Thyroid gland (tissue), 4 donors: ENCODE data around the gene PTPN23. TPM values are rescaled to one million over a fixed set of nuclear protein-coding genes. Genes with fewer than 3 reads are reported as not detected.

Experiments used
- DNase-seq, 2 donors: peaks; one replicate each; pipeline ENCODE4 v3.0.0-alpha.2; 2019
- H3K27ac ChIP-seq, 3 donors: fragments of 200-600 bp; sonication (generic); 1 replicate in 2 of 3; 2 replicates in 1 of 3; pipeline ENCODE4 v1.5.1; 2016 to 2019; ENCODE audit warnings: mild to moderate bottlenecking in 1 of 3, moderate library complexity in 1 of 3
- H3K27me3 ChIP-seq: fragments of 200-600 bp; sonication (generic); one replicate; pipeline ENCODE4 v1.5.1; 2019
- H3K36me3 ChIP-seq, 2 donors: fragments of 200-600 bp; sonication (generic); one replicate each; pipeline ENCODE4 v1.5.1; 2016 to 2019
- H3K4me1 ChIP-seq, 2 donors: fragments of 200-600 bp; sonication (generic); one replicate each; pipeline ENCODE4 v1.5.1; 2017 to 2019
- H3K4me3 ChIP-seq, 3 donors: fragments of 200-600 bp; sonication (generic); replicated peaks in 1 of 3; 1 replicate in 2 of 3; 2 replicates in 1 of 3; pipeline ENCODE4 v1.5.1; 2016; ENCODE audit warnings: mild to moderate bottlenecking in 1 of 3
- H3K9me3 ChIP-seq: fragments of 200-600 bp; sonication (generic); one replicate; pipeline ENCODE4 v1.5.1; 2017
- CTCF ChIP-seq, 6 experiments: fragments of 200-600 bp in 3 of 6; fragments of 450-650 bp in 3 of 6; sonication (generic) in 3 of 6; IDR thresholded peaks; one replicate each; pipeline ENCODE4 v1.5.1; 2016 to 2019; ENCODE audit warnings: antibody characterized with exemption in 6 of 6, mild to moderate bottlenecking in 2 of 6, inconsistent platforms in 1 of 6, moderate library complexity in 1 of 6
- POLR2A ChIP-seq, 2 donors: fragments of 450-650 bp; IDR thresholded peaks; one replicate each; pipeline ENCODE4 v1.6.1; 2017; ENCODE audit warnings: antibody characterized with exemption in 2 of 2, mild to moderate bottlenecking in 2 of 2, moderate library complexity in 1 of 2
- WGBS, 2 donors: methylation state at CpG; one replicate each; pipeline ENCODE4 v1.1.5; 2017; 5-methylcytosine and 5-hydroxymethylcytosine counted together
- intact Hi-C: fragments of 100-400 bp; cut with DNase I; formaldehyde crosslinking; loops from one replicate; pipeline ENCODE4 v1.15.1; 2023
- total RNA-seq, 4 donors: library from RNA; depleted of rRNA; stranded (reverse); fragments of >200 nt; gene quantifications; one replicate each; pipeline ENCODE4 v1.2.3, GENCODE V29; 2016

PTPN23 gene
- total RNA-seq, 4 donors from 2014 or later = 20.2 to 40.1 (median 32.1) TPM

GRCh38 chr3:47427866-47428265 is 47.0 kb downstream of the PTPN23 start:
- H3K36me3 ChIP-seq = peaks cover 13 to 14% of the 10 kb centered on the region in 2 donors
- no peak for DNase-seq

GRCh38 chr3:47428662-47429061 is 47.8 kb downstream of the PTPN23 start:
- H3K27ac ChIP-seq = no peak overlapping the region
- no peak overlapping the region for H3K4me3 ChIP-seq
- no peaks in the 10 kb centered on the region for H3K27me3 ChIP-seq
- WGBS, 2 donors = 95 to 96% methylated on average over 6 of the region's 6 CpGs
- H3K4me1 ChIP-seq = no peaks in the 10 kb centered on the region
- H3K9me3 ChIP-seq = no peaks in the 10 kb centered on the region
- no peak for DNase-seq
- H3K36me3 ChIP-seq = peaks cover 20 to 21% of the 10 kb centered on the region in 2 donors
- intact Hi-C loops = no loop called here
- TF ChIP-seq POLR2A (IDR thresholded peaks at IDR 0.05) (no peak), CTCF (IDR thresholded peaks at IDR 0.05) (no peak)

More at GRCh38 chr3:47427866-47428265, 47.0 kb downstream of the PTPN23 start:
- Histone ChIP-seq H3K4me3 (no peak overlapping the region), H3K4me1 (no peaks in the 10 kb centered on the region), H3K27ac (no peak overlapping the region), H3K27me3 (no peaks in the 10 kb centered on the region), H3K9me3 (no peaks in the 10 kb centered on the region)
- WGBS, 2 donors = 94 to 96% methylated on average over 4 to 6 of the region's 6 CpGs
- intact Hi-C loops = no loop called here
- TF ChIP-seq CTCF (IDR thresholded peaks at IDR 0.05) = no peak
- no peak for TF ChIP-seq POLR2A (IDR thresholded peaks at IDR 0.05)

GRCh38 chr3:47429476-47430270 is 48.9 kb downstream of the PTPN23 start:
- no peak for DNase-seq
- WGBS, 2 donors = 96 to 97% methylated on average over 9 of the region's 9 CpGs
- Histone ChIP-seq H3K4me3 (no peak overlapping the region), H3K27me3 (no peaks in the 10 kb centered on the region), H3K9me3 (no peaks in the 10 kb centered on the region), H3K4me1 (no peaks in the 10 kb centered on the region), H3K36me3 (peaks cover 27 to 29% of the 10 kb centered on the region in 2 donors), H3K27ac (no peak overlapping the region)
- TF ChIP-seq CTCF (IDR thresholded peaks at IDR 0.05) = no peak
- no peak for TF ChIP-seq POLR2A (IDR thresholded peaks at IDR 0.05)
- intact Hi-C loops = no loop called here

GRCh38 chr3:47430606-47431005 is 49.8 kb downstream of the PTPN23 start:
- Histone ChIP-seq H3K4me1 (no peaks in the 10 kb centered on the region), H3K27me3 (no peaks in the 10 kb centered on the region), H3K36me3 (peaks cover 27 to 33% of the 10 kb centered on the region in 2 donors), H3K27ac (no peak overlapping the region), H3K4me3 (no peak overlapping the region), H3K9me3 (no peaks in the 10 kb centered on the region)
- TF ChIP-seq CTCF (IDR thresholded peaks at IDR 0.05) (no peak), POLR2A (IDR thresholded peaks at IDR 0.05) (no peak)
- DNase-seq = no peak
- intact Hi-C loops = no loop called here
- 91 to 94% methylated on average over 7 of the region's 7 CpGs for WGBS, 2 donors

GRCh38 chr3:47431225-47431624 is 50.4 kb downstream of the PTPN23 start:
- H3K4me1 ChIP-seq = no peaks in the 10 kb centered on the region
- TF ChIP-seq POLR2A (IDR thresholded peaks at IDR 0.05) (no peak), CTCF (IDR thresholded peaks at IDR 0.05) (no peak)
- peaks cover 27 to 33% of the 10 kb centered on the region in 2 donors for H3K36me3 ChIP-seq
- H3K9me3 ChIP-seq = no peaks in the 10 kb centered on the region
- intact Hi-C loops = no loop called here
- WGBS, 2 donors = 86 to 93% methylated on average over 3 of the region's 3 CpGs
- H3K27ac ChIP-seq = no peak overlapping the region
- no peak for DNase-seq
- no peak overlapping the region for H3K4me3 ChIP-seq
- H3K27me3 ChIP-seq = no peaks in the 10 kb centered on the region
